NCI-H128 (cell line): ENCODE measurements around the gene TMPRSS11D.

Experiments
- DNase-seq: peaks from one replicate; lab custom pipeline; 2025; ENCODE audit not compliant: unreplicated experiment; lab: John Stamatoyannopoulos, UW

Gene TMPRSS11D, protein sequence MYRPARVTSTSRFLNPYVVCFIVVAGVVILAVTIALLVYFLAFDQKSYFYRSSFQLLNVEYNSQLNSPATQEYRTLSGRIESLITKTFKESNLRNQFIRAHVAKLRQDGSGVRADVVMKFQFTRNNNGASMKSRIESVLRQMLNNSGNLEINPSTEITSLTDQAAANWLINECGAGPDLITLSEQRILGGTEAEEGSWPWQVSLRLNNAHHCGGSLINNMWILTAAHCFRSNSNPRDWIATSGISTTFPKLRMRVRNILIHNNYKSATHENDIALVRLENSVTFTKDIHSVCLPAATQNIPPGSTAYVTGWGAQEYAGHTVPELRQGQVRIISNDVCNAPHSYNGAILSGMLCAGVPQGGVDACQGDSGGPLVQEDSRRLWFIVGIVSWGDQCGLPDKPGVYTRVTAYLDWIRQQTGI

DNA sequence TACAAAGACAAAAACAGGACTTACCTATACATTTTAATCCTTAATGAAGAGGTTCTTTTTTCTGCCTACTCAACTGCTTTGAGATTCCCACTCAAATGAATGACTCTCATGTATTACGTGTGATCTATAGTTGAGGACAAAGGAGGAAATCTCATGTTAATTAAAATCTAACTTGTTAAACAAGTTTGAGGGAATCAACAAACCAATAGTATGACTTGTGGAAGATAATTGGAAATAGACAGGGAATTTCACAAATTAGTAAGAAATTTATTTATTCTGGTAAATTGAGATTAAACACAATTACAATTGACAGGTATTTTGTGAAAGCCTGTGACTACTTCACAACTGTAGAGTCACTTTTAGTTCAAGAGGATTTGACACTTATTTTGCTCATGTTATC lies at the start of gene TMPRSS11D:
TMPRSS11D (minus strand) TSS at position 101 of the 400 bp plus-strand sequence; CDS start at position 32, 69 bp downstream.
- no peak for DNase-seq

DNA sequence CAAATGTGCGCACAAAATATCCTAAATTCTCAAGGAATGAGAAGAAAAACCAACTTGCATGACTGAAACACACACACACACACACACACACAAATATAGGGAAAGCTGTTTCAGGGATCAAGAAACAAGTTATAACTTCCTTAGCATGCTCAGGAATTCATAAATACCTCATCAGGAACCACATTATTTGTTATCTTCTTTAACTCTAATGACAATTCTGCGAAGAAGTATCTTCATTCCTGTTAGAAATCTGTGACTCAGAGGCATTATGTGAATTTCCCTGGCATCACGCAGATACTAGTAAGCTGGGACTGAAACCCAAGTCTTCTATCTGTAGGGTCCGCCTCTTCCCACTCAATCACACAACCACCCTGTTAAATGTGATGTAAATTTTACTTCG lies 49.2 kb upstream of the TMPRSS11D start:
- DNase-seq = no peak

DNA sequence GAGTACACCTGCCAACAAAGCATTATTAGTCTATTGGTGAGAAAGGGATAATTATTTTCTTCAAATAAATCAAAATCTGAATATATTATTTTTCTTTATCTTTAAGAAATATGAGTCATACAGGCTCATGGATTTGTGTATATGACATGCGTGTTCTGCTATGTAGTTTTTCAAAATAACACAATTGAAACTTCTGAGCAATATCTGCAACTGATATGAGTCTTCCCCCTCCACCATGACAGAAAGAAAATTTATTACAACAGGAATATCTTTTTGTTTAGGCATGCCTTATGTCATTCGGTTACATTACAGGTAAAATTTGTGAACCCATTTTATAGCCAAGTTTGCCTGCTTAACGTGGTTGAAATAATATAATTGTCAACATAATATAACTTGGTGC lies 47.5 kb upstream of the TMPRSS11D start:
- no peak for DNase-seq

DNA sequence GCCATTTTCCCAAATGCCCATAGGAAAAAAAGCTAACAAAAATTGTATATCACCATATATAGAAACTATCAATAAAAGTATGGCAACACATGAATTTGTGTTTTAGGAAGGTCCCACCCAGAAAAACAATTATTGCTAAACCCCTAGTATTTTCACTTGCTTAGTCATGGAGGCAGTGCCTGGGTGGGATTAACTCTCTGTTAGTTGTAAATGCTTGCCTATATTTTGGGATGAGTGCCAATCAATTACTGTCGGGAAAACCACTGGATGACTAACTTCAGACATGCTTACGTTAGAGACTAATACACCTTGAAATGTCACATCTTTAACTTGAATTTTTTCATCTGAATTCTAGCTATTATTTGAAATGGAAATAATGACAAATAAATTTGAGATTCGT lies 45.6 kb upstream of the TMPRSS11D start:
- DNase-seq = no peak

DNA sequence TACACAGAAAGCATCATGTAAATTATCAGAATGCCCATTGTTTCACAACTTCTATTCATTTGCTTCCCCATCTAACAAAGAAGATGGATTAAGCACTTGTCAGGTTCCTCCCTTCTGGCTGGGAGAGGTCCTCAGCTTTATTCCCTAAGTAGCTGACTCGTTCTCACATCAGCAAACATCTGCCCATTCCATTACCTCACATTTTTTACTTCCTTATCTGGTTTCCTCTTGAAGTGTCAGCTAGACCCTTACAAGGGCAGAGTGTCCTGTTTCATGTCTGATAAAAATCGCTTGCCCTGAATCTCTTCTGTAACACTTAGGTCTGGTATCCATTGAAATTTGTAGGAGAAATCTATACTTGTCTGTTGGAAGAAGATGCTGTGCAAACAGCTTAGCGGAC lies 44.7 kb upstream of the TMPRSS11D start:
- DNase-seq = no peak

DNA sequence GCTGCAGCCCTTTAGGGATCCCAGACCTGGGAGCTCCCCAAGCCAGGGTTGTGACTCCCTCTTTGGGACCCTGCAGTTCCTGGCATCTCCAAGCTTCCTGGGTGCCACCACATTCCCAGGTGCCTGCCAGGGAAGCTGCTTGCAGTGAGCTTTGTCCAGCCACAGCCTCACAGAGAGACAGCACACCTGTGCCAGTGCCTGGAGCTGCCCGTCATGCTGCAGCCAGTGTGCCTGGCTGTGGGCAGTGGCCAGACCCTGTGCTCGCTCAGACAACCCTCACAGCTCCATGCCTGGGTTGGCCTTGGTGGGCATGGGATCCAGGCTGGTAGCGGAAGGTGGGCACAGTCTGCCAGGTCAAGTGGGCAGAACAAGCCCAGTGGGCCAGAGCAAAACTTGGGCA lies 43.4 kb upstream of the TMPRSS11D start:
- DNase-seq = no peak

DNA sequence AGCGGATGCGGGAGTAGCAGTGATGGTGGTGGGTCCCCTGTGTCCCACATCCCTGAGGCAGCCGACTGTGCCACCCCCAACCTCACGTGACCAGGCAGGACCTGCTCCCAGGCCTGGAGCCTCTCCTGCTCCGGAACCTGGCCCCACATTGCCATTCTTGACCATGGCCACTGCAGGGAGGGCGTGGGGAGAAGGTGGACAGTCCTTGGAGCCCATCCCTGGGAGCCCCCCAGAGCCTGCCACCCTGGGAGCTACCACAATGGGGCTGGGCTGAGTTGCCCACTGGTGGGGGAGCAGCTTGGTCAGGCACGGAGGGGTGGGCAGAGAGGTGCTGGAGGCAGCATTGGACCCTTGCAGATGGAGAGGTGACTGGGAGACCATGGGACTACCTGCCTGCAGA lies 42.7 kb upstream of the TMPRSS11D start:
- no peak for DNase-seq

DNA sequence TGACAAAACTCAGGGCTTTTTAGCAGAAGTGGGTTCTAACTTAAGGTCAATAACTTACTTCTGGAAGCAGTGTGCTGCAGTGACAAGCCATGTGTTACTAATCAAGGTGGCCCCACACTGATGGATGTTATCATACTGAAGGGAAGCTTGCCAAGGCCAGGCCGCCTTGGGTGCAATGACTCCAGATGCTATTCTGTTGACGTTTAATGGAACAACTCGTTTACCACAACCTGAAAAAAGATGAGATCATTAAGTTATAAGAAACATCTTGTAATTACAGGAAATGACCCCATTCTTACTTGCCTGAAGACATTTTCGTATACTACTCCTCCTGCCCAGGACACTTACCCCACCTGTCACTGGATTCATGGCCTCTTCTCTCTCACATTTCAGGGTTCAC lies 38.9 kb upstream of the TMPRSS11D start:
- DNase-seq = no peak

DNA sequence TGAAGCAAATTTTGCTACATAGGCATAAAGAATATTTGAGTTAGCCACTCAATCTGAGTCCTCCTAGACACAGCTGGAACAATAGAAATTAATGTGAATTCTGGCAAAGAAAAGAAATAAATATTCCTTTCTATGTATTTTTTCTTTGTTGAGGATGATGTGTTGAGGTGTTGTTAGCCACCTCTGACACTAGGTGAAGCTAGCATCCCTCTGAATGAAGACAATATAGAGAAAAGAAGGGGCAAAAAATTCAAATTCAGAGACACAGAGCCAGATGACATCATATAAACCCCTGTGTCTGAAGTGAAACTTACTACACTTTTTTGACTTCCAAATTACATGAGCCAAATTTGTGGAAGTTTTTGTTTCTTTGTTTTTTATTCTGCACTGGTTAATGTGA lies 34.6 kb upstream of the TMPRSS11D start:
- DNase-seq = no peak

DNA sequence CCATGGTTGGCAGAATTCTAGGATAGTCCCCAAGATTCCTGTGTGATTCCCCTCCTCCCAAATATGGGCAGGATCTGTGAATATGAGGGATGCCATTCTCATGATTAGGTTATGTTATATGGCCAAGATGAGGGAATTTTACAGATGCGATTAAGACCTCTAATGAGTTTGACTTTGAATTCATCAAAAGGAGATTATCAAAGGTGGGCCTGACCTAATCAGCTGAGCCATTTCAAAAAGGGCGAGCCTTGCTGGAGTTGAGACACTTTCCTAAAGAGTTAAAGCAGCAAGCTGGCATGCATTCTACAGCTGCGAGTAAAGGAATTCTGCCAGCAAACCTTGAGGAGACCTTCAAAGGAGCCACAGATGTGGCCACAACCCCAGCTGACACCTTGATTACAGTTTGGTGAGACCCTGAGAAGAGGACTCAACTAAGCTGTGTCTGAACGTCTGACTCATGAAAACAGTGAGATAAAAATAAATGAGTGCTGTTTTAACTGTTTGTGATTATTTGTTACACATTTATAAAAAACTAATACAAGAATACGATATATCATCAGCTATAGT lies 31.7 kb upstream of the TMPRSS11D start:
- DNase-seq = no peak

DNA sequence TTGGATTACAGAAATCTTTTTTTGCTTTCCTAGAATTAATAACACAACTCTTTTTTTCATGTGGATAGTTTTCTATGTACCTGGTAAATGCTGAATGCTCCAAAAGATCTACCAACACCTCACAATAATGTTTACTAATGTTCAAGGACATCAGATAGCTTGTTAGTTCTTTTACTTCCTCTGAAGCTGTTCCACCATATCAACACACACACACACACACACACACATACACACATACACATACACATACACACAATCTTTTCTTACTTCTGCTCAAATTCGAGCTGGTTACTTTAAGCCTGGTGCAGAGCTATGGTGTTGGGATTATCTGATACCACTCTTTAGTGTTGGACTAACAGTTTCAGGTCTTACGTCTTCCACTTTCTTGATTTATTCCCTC lies 28.3 kb upstream of the TMPRSS11D start:
- no peak for DNase-seq

DNA sequence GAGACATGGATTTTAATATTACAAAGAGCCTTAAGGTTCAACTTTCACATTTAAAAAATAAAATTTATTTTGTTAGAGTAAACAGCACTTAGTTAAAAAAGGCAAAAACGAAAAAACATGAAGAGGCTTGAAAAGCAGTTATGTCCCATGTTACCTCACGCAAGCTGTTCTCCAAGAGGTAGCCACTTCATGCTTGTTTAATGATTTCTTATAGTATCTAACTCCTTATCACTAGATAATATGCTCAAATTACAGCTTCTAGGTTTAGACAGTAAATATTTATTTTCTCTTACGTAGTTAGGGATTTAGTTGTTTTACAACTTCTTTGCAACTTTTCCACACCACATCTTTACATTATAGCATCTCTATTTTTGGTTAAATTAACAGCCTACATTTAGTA lies 27.8 kb upstream of the TMPRSS11D start:
- DNase-seq = no peak

DNA sequence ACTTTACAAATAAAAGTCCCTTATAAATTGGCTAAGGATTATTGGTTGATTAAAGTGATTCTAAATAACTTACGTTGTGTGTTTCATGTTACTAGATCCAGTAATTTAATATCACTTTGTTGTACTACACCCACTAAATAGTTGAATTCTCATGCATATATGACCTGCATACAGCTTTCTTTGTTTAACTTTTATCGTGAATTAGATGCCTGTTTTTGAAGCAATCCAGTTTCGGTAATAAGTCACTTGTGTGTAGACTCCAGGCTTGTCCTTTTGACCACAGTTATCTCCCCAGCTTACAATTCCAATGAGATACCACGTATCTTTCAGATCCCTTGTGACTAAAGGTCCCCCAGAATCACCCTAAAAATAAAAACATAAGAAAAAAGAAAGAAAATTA lies 27.3 kb upstream of the TMPRSS11D start:
- DNase-seq = no peak

DNA sequence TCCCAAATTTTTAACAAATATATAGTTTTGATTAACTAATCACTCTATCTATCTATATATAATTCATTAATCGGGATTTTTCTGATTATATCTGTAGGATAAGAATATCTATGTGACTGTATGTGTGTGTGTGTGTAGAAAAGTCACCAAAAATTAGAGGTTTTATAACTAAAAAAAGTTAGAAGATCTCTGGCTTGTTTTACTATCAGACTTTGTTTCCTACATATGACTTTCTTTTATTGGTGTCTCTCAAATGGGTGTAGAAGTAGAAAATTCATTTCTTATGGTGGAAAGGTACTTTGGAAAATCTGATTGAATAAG lies 26.7 kb upstream of the TMPRSS11D start:
- DNase-seq = no peak

DNA sequence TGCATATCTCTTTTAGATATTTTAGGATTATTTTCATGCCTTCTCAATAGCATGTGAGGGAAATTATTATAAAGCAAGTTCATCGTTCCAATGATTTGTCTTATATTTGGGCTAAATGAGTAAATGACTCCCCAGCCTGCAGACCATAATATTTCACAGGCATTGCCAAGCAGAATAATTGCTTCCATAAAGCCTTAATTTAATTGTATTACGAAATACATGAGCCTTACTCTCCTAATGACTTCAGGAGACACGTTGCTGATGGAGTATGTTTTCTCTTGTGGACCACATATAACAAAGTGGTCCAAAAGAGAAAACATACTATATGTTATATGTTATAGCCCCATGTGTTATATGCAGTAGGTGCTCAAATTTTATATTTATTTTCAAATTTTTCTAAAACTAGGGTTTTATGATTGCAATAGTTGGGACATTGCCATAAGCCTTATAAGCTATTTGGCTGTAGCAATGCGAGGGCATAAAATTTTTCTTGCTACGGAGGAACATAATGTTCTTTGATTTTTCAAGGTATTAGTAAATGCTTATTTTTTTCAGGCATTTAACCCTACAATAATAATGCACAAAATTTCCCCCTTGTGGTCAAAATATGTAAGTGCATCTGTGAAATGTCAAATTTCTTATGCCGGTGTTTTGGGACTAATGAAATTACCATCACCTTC lies 26.2 kb upstream of the TMPRSS11D start:
- no peak for DNase-seq

DNA sequence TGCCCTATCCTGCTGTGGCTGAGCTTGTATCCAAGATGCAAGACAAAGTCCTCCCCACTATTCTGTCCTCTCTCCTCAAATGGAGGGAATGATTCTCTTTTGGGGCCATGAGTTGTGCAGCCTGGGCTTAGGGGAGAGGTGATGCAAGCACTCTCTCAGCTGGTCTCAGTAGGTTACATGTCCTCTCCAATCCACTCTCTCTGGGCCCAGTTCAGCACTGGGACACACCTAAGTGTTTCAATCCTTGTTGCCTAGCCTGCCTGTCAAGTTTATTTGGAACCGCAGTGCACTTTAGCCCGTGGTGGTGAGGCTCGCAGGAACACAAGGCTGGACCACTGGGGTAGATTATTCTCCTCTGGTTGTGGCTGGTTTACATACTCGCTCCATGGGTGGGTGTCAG lies 23.8 kb upstream of the TMPRSS11D start:
- no peak for DNase-seq

DNA sequence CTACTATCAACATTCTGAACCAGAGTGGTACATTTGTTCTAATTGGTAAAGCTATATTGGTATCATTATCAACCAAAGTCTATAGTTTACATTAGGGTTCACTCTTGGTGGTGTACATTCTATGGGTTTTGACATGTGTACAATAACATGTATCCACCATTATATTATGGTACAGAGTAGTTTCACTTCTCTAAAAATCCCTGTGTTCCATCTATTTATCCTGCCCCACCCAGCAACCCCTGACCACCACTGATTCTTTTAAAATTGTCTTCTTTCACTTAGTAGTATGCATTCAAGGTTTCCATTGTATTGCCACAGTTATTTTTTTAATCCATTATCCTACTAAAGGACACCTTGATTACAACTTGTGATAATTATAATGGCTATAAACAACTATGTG lies 15.3 kb upstream of the TMPRSS11D start:
- no peak for DNase-seq

DNA sequence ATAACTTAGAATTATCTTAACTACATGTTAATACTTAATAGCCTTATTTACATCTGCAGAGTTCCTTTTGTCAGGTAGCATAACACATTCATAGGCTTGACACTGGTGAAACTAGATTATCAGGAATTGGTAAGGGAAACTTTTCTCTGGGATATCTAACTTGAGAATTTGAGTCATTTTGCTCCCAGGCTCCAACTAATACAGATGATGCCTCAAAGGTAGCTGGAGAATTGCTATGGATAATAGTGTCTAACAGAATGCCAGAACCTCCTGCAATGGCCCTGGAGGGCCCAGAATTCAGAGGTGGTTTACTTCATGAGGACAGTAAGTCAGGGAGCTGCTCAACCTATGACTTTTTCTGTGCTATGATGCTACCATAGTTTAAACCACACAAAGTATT lies 13.9 kb upstream of the TMPRSS11D start:
- no peak for DNase-seq

DNA sequence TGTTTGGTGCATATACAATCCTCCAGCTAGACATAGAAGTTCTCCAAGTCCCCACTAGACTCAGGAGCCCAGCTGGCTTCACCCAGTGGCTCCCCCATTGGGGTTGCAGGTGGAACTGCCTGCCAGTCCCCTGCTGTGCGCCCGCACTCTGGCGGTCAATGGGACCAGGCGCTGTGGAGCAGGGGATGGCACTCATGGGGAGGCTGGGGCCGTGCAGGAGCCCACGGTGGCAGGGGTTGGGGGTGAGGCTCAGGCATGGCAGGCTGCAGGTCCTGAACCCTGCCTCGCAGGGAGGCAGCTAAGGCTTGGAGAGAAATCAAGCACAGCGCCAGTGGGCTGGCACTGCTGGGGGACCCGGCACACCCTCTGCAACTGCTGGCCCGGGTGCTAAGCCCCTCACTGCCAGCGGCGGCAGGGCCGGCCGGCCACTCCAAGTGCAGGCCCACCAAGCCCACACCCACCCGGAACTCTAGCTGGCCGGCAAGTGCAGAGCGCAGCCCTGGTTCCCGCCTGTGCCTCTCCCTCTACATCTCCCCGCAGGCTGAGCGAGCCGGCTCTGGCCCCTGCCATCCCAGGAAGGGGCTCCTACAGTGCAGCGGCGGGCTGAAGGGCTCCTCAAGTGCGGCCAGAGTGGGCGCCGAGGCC lies 12.7 kb upstream of the TMPRSS11D start:
- no peak for DNase-seq

DNA sequence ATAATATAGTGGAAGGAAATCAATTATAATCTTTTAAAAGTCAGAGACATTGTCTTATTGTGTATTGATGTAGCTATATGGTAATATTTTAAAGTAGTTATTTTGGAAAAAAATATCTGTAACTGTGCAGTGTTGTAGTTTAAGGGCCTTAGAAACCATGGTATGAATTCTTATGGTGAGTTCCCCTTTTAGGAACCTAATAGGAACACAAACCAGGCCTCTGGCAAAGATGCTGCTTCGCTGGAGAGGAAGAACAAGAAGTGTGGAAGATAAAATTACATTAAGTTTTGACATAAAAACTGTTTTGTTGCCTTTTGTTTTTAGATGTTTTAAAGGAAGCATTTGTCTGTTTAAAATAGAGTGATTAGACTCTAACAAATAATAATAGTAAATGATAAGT lies 10.9 kb upstream of the TMPRSS11D start:
- DNase-seq = no peak

DNA sequence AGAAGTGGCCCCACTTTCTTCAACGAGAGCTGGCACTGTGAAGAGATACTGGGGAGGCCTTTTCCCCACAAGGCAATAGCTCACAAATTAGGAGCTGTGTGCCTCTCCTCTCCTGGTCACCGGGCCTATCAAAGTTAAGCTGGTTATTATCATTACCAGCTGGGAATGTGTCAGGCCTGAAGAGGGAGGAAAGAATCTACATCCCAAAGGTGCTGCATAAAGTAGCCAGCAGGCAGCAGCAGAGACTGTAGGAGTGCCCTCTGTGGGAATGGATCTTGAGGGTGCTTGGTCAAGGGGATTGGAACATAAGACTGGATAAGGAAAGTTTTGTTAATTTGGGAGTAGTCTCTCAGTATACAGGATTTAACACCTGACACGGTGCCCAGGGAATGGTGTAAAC lies 9.1 kb upstream of the TMPRSS11D start:
- no peak for DNase-seq

DNA sequence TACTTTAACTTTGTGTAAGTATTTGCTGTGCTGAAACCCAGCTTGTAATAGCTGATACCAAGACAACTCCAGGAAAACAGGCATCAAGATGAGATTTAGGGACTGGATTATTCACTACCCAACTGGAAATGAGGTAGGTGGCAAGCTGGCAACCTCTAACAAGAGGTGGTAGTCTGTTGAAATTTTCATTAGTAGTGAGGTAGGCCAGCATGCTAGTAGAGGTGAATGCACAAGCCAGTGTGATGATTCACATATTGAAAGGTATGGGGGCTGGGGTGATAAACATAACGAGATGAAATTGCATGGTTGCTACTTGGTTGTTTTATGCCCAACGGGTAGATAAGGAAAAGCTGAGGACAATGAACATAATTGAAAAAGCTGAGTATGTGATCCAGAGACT lies 8.5 kb upstream of the TMPRSS11D start:
- no peak for DNase-seq
